GM19438 (cell line): ENCODE data around the gene PARP6.

ENCODE experiments used
- ATAC-seq: cut with Tn5 transposase; IDR thresholded peaks from one replicate; pipeline ENCODE4 v1.9.1; 2021; ENCODE audit warnings: low read depth; ENCODE audit not compliant: unreplicated experiment

Gene PARP6

GRCh38 chr15:72201391-72201921 lies 70.9 kb downstream of the PARP6 start:
- no peak for ATAC-seq

GRCh38 chr15:72200395-72201237 lies 71.7 kb downstream of the PARP6 start:
- no peak for ATAC-seq

- no peak for ATAC-seq
These were observed 72.6 kb downstream of the PARP6 start for GRCh38 chr15:72199721-72200212.

- ATAC-seq: no peak
These were observed 73.2 kb downstream of the PARP6 start for GRCh38 chr15:72199205-72199515.

- ATAC-seq: no peak
These were observed 73.8 kb downstream of the PARP6 start for GRCh38 chr15:72198356-72199204.

GRCh38 chr15:72197460-72198355 lies 74.6 kb downstream of the PARP6 start, which contains the start of gene GRAMD2A:
Gene GRAMD2A, minus strand, starts transcription at chr15:72197787.
- ATAC-seq: peak; percentile 43

- peak; percentile 9 for ATAC-seq
These were observed 75.3 kb downstream of the PARP6 start for GRCh38 chr15:72197041-72197459.

- no peak for ATAC-seq
These were observed 75.8 kb downstream of the PARP6 start for GRCh38 chr15:72196409-72197040.

GRCh38 chr15:72195101-72195511 lies 77.2 kb downstream of the PARP6 start:
- no peak for ATAC-seq

GRCh38 chr15:72193836-72194396 lies 78.4 kb downstream of the PARP6 start:
- ATAC-seq: no peak

- ATAC-seq: no peak
These were observed 79.9 kb downstream of the PARP6 start for GRCh38 chr15:72192416-72192815.
